ENCODE data around the gene LRRK1.

DNA sequence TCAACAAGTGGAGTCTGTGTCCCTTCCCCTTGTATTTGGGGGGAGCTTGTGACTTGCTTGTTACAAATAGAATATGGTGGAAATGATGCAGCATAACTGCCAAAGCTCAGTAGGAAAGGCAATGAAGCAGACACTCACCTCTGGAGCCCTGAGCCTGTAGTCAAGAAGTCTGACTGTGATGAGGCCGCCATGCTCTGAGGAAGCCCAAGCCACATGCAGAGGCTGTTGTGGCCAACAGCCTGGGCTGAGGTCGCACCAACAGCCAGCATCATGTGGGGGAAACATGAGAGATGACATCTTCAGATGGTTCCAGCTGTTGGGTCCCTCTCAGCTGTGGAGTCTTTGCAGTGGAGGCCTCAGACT lies 171.3 kb downstream of the LRRK1 start:
- TF ChIP-seq POLR2A (IDR thresholded peaks at IDR 0.05) (no peak), POLR2AphosphoS5 (IDR thresholded peaks at IDR 0.05) (no peak)
- TF ChIP-seq, protein P1, sequence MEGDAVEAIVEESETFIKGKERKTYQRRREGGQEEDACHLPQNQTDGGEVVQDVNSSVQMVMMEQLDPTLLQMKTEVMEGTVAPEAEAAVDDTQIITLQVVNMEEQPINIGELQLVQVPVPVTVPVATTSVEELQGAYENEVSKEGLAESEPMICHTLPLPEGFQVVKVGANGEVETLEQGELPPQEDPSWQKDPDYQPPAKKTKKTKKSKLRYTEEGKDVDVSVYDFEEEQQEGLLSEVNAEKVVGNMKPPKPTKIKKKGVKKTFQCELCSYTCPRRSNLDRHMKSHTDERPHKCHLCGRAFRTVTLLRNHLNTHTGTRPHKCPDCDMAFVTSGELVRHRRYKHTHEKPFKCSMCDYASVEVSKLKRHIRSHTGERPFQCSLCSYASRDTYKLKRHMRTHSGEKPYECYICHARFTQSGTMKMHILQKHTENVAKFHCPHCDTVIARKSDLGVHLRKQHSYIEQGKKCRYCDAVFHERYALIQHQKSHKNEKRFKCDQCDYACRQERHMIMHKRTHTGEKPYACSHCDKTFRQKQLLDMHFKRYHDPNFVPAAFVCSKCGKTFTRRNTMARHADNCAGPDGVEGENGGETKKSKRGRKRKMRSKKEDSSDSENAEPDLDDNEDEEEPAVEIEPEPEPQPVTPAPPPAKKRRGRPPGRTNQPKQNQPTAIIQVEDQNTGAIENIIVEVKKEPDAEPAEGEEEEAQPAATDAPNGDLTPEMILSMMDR (IDR thresholded peaks at IDR 0.05), result no peak

All from stomach (tissue), 4 donors.